ENCODE measurements around the gene IRF5.

The IRF5 gene

DNA sequence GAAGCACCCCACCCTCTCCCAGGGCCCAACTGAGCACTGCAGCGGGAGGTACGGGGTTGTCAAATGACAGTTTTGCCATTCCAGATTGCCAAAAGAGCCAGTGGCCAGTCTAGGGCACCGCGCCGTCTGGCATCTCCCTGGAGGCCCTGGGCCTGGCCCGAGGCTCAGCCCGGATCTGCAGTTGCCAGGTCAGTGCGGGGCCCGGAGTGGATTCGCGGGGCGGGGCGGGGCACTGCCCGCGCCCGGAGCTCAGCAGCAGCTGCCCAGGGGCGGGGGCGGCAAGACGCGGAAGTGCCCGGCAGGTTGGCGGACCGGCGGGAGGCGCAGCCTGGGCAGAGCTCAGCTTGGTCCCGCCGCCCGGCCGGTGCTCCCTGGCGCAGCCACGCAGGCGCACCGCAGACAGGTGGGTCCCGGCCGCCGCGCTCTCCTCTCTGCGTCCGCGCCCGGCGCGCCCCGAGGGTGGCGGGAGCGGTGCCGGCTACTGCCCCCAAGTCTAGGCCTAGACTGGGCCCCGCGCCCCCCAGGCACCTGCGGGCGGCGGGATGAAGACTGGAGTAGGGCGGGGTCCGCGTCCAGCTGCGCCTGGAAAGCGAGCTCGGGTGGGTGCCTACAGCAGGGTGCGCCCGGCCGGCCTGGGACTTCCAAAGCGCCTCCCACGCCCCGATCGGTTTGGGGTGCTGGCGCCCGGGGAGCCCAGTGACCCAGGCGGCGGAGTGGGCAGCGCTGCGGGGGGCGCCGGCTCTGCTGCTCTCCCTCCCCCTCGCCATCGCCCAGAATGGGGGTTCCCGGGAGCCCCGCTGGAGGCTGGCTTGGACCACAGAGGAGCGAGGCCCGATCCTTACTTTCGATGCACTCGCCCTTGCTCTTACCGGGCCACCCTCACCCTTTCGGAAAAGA lies at the start of gene IRF5:
TSS of gene IRF5 (plus strand) at position 281 of the 897 bp plus-strand sequence. CDS start 4,155 bp downstream, outside the sequence.
- DNase-seq, result no peak

DNA sequence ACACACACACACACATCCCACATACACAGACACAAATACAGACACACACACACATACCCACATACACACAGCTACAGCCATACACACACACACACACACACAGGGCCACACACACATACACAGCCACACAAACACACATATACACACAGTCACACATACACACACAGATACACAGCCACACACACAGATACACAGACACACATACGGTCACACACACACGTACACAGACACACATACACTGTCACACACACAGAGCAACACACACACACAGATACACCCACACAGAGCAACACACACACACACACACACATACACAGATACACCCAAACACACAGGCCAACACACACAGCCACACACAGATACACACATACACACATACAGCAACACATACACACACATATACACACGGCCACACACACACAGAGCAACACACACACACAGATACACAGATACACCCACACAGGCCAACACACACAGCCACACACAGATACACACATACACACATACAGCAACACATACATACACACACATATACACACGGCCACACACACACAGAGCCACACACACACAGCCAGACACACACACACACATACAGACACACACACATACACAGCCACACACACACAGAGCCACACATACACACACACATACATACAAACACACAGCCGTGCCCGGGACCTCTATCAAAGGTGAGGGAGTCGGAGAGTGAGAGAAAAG lies 49.5 kb upstream of the IRF5 start:
- DNase-seq, result no peak

- DNase-seq, result no peak
These were observed 49.0 kb upstream of the IRF5 start for GRCh38 chr7:128888756-128889095.

GRCh38 chr7:128889121-128889520 lies 48.6 kb upstream of the IRF5 start:
- no peak for DNase-seq

GRCh38 chr7:128890306-128891109 lies 47.2 kb upstream of the IRF5 start:
- DNase-seq, result no peak

- no peak for DNase-seq
These were observed 46.4 kb upstream of the IRF5 start for GRCh38 chr7:128891110-128891941.

GRCh38 chr7:128891942-128892269 lies 45.8 kb upstream of the IRF5 start:
- no peak for DNase-seq

DNA sequence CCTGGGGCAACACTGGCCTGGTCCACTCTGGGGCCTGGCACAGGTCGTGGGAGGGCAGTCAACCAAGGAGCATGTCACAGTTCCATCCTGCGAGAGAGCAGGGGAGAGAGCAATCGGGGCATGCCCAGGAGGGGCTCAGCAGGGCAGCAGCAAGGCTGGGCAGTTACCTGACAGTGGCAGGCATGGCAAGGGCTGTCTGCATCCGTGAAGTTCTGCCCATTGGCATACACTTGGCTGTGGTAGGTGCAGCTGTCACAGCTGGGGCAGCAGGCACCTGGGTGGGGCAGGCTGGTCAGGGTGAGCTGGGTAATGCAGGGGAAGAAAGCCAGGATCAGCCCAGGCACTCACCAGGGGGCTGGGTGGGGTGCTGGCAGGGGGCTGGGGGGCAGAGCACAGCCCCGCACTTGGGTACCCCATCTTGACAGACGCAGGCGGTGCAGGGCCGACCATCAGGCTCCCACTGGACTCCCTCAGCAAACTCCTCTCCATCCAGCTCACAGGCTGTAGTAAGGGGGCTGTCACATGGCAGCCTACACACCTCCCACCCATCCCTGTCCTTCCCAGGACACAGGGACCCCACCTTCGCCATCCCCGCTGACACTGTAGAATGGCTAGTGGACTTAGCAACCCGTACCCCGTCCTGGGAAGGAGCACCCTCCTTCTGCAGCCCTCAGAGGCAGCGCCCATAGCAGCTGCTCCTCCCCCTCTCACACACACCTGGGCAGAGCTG lies 45.0 kb upstream of the IRF5 start:
- DNase-seq, result no peak

DNA sequence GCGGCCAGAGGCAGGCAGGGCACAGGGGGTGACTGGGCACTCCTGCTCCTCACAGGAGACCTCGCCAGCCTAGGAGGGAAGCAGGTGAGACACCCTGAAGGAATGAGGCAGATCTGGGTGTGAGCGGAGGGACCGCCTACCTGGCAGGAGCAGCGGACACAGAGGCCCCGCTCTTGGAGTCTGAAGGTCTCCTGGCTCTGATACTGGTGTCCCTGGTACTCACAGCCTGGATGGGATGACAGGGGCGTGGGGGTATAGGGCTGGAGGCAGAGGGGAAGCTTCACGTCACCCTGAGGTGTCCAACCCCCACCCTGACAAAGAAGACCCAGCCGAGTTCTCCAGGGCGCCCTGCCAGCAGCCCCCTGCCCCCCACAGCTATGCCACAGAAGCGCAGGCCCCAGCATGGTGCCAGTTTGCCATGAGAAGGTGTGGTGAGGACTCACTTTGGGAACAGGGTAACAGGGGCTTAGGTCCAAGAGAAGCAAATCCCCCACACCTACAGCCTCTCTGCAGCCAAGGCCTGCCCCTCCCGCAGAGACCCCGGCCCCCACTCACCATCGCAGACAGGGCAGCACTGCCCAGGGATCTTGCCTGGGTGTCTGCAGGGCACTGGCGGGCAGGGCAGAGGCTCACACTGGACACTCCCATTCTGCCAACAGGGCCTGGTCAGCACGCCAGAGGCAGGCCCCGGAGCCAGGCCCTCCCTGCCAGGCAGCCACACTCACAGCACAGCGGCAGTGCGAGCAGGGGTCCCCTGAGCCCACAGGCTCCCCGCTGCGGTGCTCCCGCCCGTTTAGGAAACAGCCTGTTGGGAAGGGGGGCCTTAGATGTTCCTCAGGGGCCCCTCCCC lies 44.3 kb upstream of the IRF5 start:
- no peak for DNase-seq

DNA sequence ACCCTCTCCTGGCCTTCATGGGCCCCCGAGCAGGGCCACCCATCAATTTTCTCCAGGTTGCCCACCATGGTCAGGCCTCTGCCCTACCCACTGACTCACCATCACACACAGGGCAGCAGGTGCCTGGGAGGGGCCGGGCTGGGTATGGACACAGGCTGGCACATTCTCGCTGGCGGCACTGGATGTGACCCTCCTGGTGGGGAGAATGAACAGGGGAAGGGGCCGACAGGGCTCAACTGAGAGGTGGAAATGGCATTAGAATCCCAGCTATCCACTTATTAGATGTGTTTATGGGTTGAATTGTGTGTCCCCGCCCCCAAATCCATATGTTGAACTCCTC lies 43.7 kb upstream of the IRF5 start:
- no peak for DNase-seq

- no peak for DNase-seq
These were observed 42.4 kb upstream of the IRF5 start for GRCh38 chr7:128895320-128895719.

DNA sequence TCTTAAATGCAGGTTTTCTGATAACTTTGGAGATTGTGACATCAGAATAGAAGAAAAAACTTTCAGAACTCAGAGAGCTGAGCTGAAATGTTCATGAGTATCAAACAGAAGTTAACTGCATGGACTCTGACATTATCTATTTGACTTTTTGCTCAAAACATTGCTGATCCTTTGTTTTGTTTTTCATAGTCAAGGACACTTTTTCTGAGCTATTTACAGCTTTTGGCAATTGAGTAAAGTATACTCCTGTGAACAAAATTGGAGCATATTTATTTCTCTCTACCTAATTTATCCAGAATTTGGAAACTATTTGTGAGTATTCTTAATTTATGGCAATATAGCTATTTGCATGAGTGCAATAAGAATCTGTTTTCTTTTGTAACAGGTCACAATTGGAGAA lies 38.3 kb upstream of the IRF5 start:
- DNase-seq, result no peak

DNA sequence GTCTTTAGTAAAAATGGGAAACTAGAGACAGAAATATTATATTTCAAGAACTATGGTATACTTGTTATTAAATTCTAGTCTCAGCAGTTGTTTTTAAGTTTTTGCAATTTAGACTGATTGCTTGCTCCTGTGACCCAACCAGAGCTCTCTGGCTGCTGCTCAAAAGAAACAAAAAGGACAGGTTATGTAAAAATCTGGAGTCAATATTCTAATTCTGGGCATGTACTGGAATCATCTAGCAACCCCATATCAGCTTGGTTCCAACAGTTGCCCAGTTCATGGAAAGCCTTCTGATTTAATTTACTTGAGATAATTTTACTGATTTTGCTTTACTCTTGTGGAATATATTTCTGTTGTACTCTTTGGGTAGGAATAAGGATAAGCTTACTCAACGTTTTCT lies 37.5 kb upstream of the IRF5 start:
- no peak for DNase-seq

GRCh38 chr7:128902761-128903585 lies 34.8 kb upstream of the IRF5 start:
- DNase-seq, result no peak

- no peak for DNase-seq
These were observed 33.9 kb upstream of the IRF5 start for GRCh38 chr7:128903621-128904361.

GRCh38 chr7:128904381-128905197 lies 33.1 kb upstream of the IRF5 start:
- no peak for DNase-seq

GRCh38 chr7:128906001-128906765 lies 31.5 kb upstream of the IRF5 start:
- DNase-seq, result no peak
